GM18507 (cell line): ENCODE results near the gene KRT40.

Experiments used
- DNase-seq: peaks from one replicate; pipeline ENCODE4 v3.0.0; 2011; ENCODE audit warnings: low read depth; ENCODE audit not compliant: insufficient read length; ENCODE audit errors: extremely low spot score
- FAIRE-seq: peaks from 2 replicates; lab custom pipeline; 2011; peaks lifted over from hg19 to GRCh38; lab: Jason Lieb, UNC

Gene KRT40

GRCh38 chr17:40958086-40958953 is 25.8 kb downstream of the KRT40 start:
- FAIRE-seq (no peak), DNase-seq (no peak)

- FAIRE-seq (no peak), DNase-seq (no peak)
Measured at GRCh38 chr17:40956401-40957254, 27.5 kb downstream of the KRT40 start.

GRCh38 chr17:40953881-40954280 is 30.2 kb downstream of the KRT40 start:
- FAIRE-seq = no peak

GRCh38 chr17:40952661-40953060 is 31.5 kb downstream of the KRT40 start:
- DNase-seq = no peak
- no peak for FAIRE-seq

More at GRCh38 chr17:40953881-40954280, 30.2 kb downstream of the KRT40 start:
- no peak for DNase-seq

- no peak for DNase-seq
- FAIRE-seq = no peak
Measured at GRCh38 chr17:40952154-40952553, 32.0 kb downstream of the KRT40 start.

- FAIRE-seq (no peak), DNase-seq (no peak)
Measured at GRCh38 chr17:40951011-40951622, 33.0 kb downstream of the KRT40 start.

GRCh38 chr17:40950176-40950575 is 34.0 kb downstream of the KRT40 start:
- DNase-seq (no peak), FAIRE-seq (no peak)

- DNase-seq (no peak), FAIRE-seq (no peak)
Measured at GRCh38 chr17:40949418-40949817, 34.7 kb downstream of the KRT40 start.

- no peak for FAIRE-seq
- no peak for DNase-seq
Measured at GRCh38 chr17:40947929-40948328, 36.2 kb downstream of the KRT40 start.

- no peak for DNase-seq
- no peak for FAIRE-seq
Measured at GRCh38 chr17:40945414-40945813, 38.7 kb downstream of the KRT40 start.

GRCh38 chr17:40944531-40944930 is 39.6 kb downstream of the KRT40 start:
- no peak for DNase-seq

GRCh38 chr17:40942553-40942952 is 41.6 kb downstream of the KRT40 start:
- FAIRE-seq (no peak), DNase-seq (no peak)

More at GRCh38 chr17:40944531-40944930, 39.6 kb downstream of the KRT40 start:
- no peak for FAIRE-seq

GRCh38 chr17:40940266-40940665 is 43.9 kb downstream of the KRT40 start:
- FAIRE-seq = no peak

GRCh38 chr17:40938981-40939380 is 45.1 kb downstream of the KRT40 start:
- FAIRE-seq = no peak

More at GRCh38 chr17:40940266-40940665, 43.9 kb downstream of the KRT40 start:
- no peak for DNase-seq

GRCh38 chr17:40937384-40937819 is 46.7 kb downstream of the KRT40 start, which contains the start of gene KRT23:
KRT23 (minus strand) TSS chr17:40937646; CDS start chr17:40936603, 1,043 bp downstream.
- no peak for FAIRE-seq
- no peak for DNase-seq

More at GRCh38 chr17:40938981-40939380, 45.1 kb downstream of the KRT40 start:
- no peak for DNase-seq

GRCh38 chr17:40936976-40937375 is 47.1 kb downstream of the KRT40 start:
- FAIRE-seq (no peak), DNase-seq (no peak)

- no peak for FAIRE-seq
- no peak for DNase-seq
Measured at GRCh38 chr17:40936437-40936971, 47.6 kb downstream of the KRT40 start.

GRCh38 chr17:40935624-40936023 is 48.5 kb downstream of the KRT40 start:
- DNase-seq = no peak
- FAIRE-seq = no peak

- FAIRE-seq = no peak
Measured at GRCh38 chr17:40932608-40933007, 51.5 kb downstream of the KRT40 start.

More at GRCh38 chr17:40932608-40933007, 51.5 kb downstream of the KRT40 start:
- no peak for DNase-seq
